Heart left ventricle (tissue), 16 donors: ENCODE results near the gene WDR35. TPM values are rescaled to one million over a fixed set of nuclear protein-coding genes. Genes with fewer than 3 reads are reported as not detected.
"Not testable (repeated sequence)": the region's sequence is repeated elsewhere in the genome, so short reads cannot be mapped to it uniquely, and the experiment has no call there.

ENCODE experiments used
- ATAC-seq, 4 donors: fragments of 200-7000 bp; cut with Tn5 transposase; one replicate each; pipeline ENCODE4 v1.9.1; 2020 to 2022; ENCODE audit warnings: moderate library complexity in 4 of 4, mild to moderate bottlenecking in 3 of 4, moderate number of reproducible peaks in 1 of 4
- DNase-seq, 5 donors: peaks; one replicate each; pipeline ENCODE4 v3.0.0-alpha.2; 2020
- H3K27ac ChIP-seq, 12 donors: fragments of 200-600 bp; sonication (generic) in 4 of 12; one replicate each; pipeline versions ENCODE4 v1.5.0 to v1.8.0; 2016 to 2022; ENCODE audit warnings: mild to moderate bottlenecking in 2 of 12
- H3K27me3 ChIP-seq, 9 donors: fragments of 200-600 bp; sonication (generic) in 2 of 9; one replicate each; pipeline versions ENCODE4 v1.5.1 to v1.8.0; 2016 to 2022; ENCODE audit warnings: mild to moderate bottlenecking in 3 of 9
- H3K36me3 ChIP-seq, 9 donors: fragments of 200-600 bp; sonication (generic) in 2 of 9; one replicate each; pipeline versions ENCODE4 v1.5.0 to v1.8.0; 2018 to 2022; ENCODE audit warnings: mild to moderate bottlenecking in 2 of 9
- H3K4me1 ChIP-seq, 12 donors: fragments of 200-600 bp; sonication (generic) in 4 of 12; one replicate each; pipeline versions ENCODE4 v1.5.0 to v1.8.0; 2016 to 2022; ENCODE audit warnings: mild to moderate bottlenecking in 3 of 12
- H3K4me3 ChIP-seq, 12 donors: fragments of 200-600 bp; sonication (generic) in 4 of 12; one replicate each; pipeline versions ENCODE4 v1.5.0 to v1.8.0; 2017 to 2022; ENCODE audit warnings: mild to moderate bottlenecking in 9 of 12, moderate library complexity in 4 of 12
- H3K9me3 ChIP-seq, 12 donors: fragments of 200-600 bp; sonication (generic) in 4 of 12; one replicate each; pipeline versions ENCODE4 v1.5.0 to v1.8.0; 2016 to 2022; ENCODE audit warnings: mild to moderate bottlenecking in 1 of 12
- POLR2A ChIP-seq, 2 donors: fragments of 450-650 bp; IDR thresholded peaks; one replicate each; pipeline ENCODE4 v1.6.1; 2017; ENCODE audit warnings: antibody characterized with exemption in 2 of 2, mild to moderate bottlenecking in 2 of 2, moderate library complexity in 2 of 2
- WGBS, 4 donors: extraction: QIAGEN DNeasy Blood & Tissue Kit in 2 of 4; methylation state at CpG; one replicate each; pipeline versions ENCODE4 v1.1.5 to v1.1.7; 2013 to 2018; 5-methylcytosine and 5-hydroxymethylcytosine counted together
- intact Hi-C, 10 donors: fragments of 100-400 bp; cut with DNase I; formaldehyde crosslinking; loops; one replicate each; pipeline versions ENCODE4 v1.11.1 to v1.14.2; 2022
- polyA plus RNA-seq, 2 donors: library from polyadenylated mRNA; stranded (reverse); fragments of 200-250 nt; gene quantifications; one replicate each; pipeline ENCODE4 v1.2.3, GENCODE V29; 2013
- total RNA-seq, 9 donors: library from RNA; depleted of rRNA in 2 of 9; stranded (reverse); fragments of >200 nt in 2 of 9; fragmentation: NEBNext Ultra II Directional in 3 of 9; extraction: Animal tissue kit (Norgen Biotek cat#: 25700) in 3 of 9; gene quantifications; one replicate each; pipeline versions ENCODE4 v1.1.0 to v1.2.4, GENCODE V29; 2016 to 2023
- TF ChIP-seq, protein P1 (sequence below), 12 donors: fragments of 200-600 bp; sonication (generic) in 4 of 12; IDR thresholded peaks; one replicate each; pipeline versions ENCODE4 v1.5.0 to v1.8.0; 2018 to 2022; ENCODE audit warnings: antibody characterized with exemption in 12 of 12, mild to moderate bottlenecking in 5 of 12
- donor health status: ischemic (EF 13 %, LVEDD 7.1; RV severe dilation, severe dysfunction).
- donor health status: healthy with polysubstance abuse.
- donor health status: DM: no; HTN: yes; CAD: no.
- donor health status: DM: no; HTN: no; CAD: no.
- donor health status: ischemic (EF 25% LVEDD 6.9; RV normal size, moderate dysfunction).
- donor health status: ischemic (EF 25% LVEDD 5.7; RV mildly dilated, moderate dysfunction).
- donor health status: healthy.
- donor health status: DM: yes; HTN: yes; CAD: no.
- donor health status: ischemic (EF 35%, LVEDD 5.7; RV mildly dilated, moderate dysfunction).
- donor health status: nonischemic (EF 11% LVEDD 7.7; RV severe dilation, severe dysfunction).
- donor health status: DM: yes; HTN: yes; CAD: no.
- donor health status: PGD.
- donor health status: ischemic (EF 29% LVEDD 5.4; RV normal size, mild dysfunction).
- donor health status: nonischemic (EF 23%, LVEDD 6.1; RV moderate dilation, normal function).

The WDR35 gene
- total and polyA plus RNA-seq, 11 donors: 1.1 to 8.5 (median 5.0) TPM

- intact Hi-C loops: no loop called here
- H3K4me1 ChIP-seq: no peaks in the 10 kb centered on the region
- TF ChIP-seq, protein P1, sequence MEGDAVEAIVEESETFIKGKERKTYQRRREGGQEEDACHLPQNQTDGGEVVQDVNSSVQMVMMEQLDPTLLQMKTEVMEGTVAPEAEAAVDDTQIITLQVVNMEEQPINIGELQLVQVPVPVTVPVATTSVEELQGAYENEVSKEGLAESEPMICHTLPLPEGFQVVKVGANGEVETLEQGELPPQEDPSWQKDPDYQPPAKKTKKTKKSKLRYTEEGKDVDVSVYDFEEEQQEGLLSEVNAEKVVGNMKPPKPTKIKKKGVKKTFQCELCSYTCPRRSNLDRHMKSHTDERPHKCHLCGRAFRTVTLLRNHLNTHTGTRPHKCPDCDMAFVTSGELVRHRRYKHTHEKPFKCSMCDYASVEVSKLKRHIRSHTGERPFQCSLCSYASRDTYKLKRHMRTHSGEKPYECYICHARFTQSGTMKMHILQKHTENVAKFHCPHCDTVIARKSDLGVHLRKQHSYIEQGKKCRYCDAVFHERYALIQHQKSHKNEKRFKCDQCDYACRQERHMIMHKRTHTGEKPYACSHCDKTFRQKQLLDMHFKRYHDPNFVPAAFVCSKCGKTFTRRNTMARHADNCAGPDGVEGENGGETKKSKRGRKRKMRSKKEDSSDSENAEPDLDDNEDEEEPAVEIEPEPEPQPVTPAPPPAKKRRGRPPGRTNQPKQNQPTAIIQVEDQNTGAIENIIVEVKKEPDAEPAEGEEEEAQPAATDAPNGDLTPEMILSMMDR (IDR thresholded peaks at IDR 0.05): no peak
- TF ChIP-seq POLR2A (IDR thresholded peaks at IDR 0.05): no peak
- H3K9me3 ChIP-seq: no peaks in the 10 kb centered on the region
- 88 to 97% (median 95%) methylated on average over 2 of the region's 2 CpGs for WGBS, 4 donors
- H3K36me3 ChIP-seq: peaks cover 0 to 55% (median 20%) of the 10 kb centered on the region in 9 donors
- no peaks in the 10 kb centered on the region for H3K27me3 ChIP-seq
- no peak for ATAC-seq
- no peak for DNase-seq
- H3K27ac ChIP-seq: no peak overlapping the region
- H3K4me3 ChIP-seq: no peak overlapping the region
Measured at GRCh38 chr2:19936203-19936602, 53.7 kb downstream of the WDR35 start.

DNA sequence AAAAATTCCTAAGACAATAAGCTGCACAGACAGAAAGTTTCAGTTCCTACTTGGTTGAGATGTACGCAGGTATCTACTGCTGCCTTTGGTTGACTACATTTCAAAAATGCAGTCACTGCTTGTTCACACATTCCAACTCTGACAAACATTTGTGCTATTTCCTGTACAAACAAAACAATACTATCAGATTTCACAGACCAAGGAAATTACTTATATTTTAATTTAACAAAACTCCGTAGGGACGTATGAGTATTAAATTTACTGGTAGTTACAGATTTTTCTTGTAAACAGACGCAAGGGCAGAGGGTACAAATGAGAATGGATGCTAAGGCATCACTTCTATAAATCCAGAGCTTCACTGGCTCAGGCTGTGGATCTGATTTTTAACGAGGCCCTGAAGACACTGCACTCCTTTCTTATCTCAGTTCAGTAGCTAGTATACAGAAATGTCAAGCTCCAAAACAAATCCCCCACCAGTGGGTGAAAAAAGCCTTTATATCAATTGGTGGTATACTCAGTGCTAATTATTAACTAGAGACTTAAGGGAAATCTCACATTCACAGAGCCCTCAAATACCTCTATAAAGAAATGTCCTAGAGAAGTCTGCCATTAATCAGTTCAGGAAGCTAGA, 56.4 kb downstream of the WDR35 start:
- ATAC-seq (no peak), DNase-seq (no peak)
- H3K4me1 ChIP-seq: no peaks in the 10 kb centered on the region
- no peak for TF ChIP-seq POLR2A (IDR thresholded peaks at IDR 0.05)
- TF ChIP-seq, protein P1 (IDR thresholded peaks at IDR 0.05): no peak
- peaks cover 0 to 80% (median 31%) of the 10 kb centered on the region in 9 donors for H3K36me3 ChIP-seq
- intact Hi-C loops: no loop called here
- no peak overlapping the region for H3K4me3 ChIP-seq
- H3K9me3 ChIP-seq: peaks cover 0 to 12% (median 4%) of the 10 kb centered on the region in 12 donors
- WGBS, 4 donors: 41 to 52% (median 45%) methylated on average over 5 of the region's 5 CpGs
- no peak overlapping the region for H3K27ac ChIP-seq
- no peaks in the 10 kb centered on the region for H3K27me3 ChIP-seq

GRCh38 chr2:19932928-19933327, 57.0 kb downstream of the WDR35 start:
- TF ChIP-seq POLR2A (IDR thresholded peaks at IDR 0.05): no peak
- TF ChIP-seq, protein P1 (IDR thresholded peaks at IDR 0.05): no peak
- ATAC-seq (no peak), DNase-seq (no peak)
- WGBS, 4 donors: 85 to 97% (median 88%) methylated on average over 2 of the region's 2 CpGs
- Histone ChIP-seq H3K4me1 (no peaks in the 10 kb centered on the region), H3K4me3 (no peak overlapping the region), H3K27ac (no peak overlapping the region), H3K36me3 (peaks cover 0 to 79% (median 29%) of the 10 kb centered on the region in 9 donors), H3K9me3 (peaks cover 0 to 17% (median 10%) of the 10 kb centered on the region in 12 donors), H3K27me3 (no peaks in the 10 kb centered on the region)
- intact Hi-C loops: no loop called here

- Histone ChIP-seq H3K4me3 (no peak overlapping the region), H3K4me1 (no peaks in the 10 kb centered on the region), H3K27ac (no peak overlapping the region), H3K27me3 (no peaks in the 10 kb centered on the region), H3K9me3 (peaks cover 0 to 28% (median 16%) of the 10 kb centered on the region in 12 donors), H3K36me3 (peaks cover 0 to 56% (median 10%) of the 10 kb centered on the region in 9 donors)
- intact Hi-C loops: no loop called here
- DNase-seq: no peak
- ATAC-seq: no peak
- no peak for TF ChIP-seq POLR2A (IDR thresholded peaks at IDR 0.05)
- TF ChIP-seq, protein P1 (IDR thresholded peaks at IDR 0.05): no peak
Measured at GRCh38 chr2:19929226-19929625, 60.7 kb downstream of the WDR35 start.

DNA sequence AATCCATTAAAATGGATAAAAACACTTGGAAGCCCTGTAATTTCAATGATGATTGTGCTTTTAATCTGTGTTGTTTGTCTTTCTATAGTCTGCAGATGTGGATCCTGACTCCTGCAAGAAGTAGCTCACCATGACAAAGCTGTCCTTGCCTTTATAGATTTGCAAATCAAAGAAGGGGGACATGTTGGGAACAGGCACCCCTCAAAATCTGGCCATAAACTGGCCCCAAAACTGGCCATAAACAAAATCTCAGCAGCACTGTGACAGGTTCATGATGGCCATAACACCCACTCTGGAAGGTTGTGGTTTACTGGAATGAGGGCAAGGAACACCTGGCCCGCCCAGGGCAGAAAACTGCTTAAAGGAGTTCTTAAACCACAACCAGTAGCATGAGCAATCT, 62.1 kb downstream of the WDR35 start:
- DNase-seq, H3K4me3 ChIP-seq, intact Hi-C loops, ATAC-seq, H3K4me1 ChIP-seq, H3K27me3 ChIP-seq, H3K27ac ChIP-seq: not testable (repeated sequence)
- 91 to 100% (median 99%) methylated on average over 1 of the region's 1 CpG for WGBS, 4 donors
- H3K9me3 ChIP-seq: peaks cover 0 to 28% (median 16%) of the 10 kb centered on the region in 12 donors
- H3K36me3 ChIP-seq: peaks cover 0 to 56% (median 10%) of the 10 kb centered on the region in 9 donors

GRCh38 chr2:19924526-19924925, 65.4 kb downstream of the WDR35 start:
- H3K27me3 ChIP-seq, H3K4me1 ChIP-seq, H3K27ac ChIP-seq, ATAC-seq, H3K4me3 ChIP-seq, DNase-seq, intact Hi-C loops: not testable (repeated sequence)
- peaks cover 0 to 27% (median 16%) of the 10 kb centered on the region in 12 donors for H3K9me3 ChIP-seq
- WGBS, 4 donors: 60 to 73% (median 69%) methylated on average over 4 of the region's 4 CpGs
- H3K36me3 ChIP-seq: peaks cover 0 to 30% (median 7%) of the 10 kb centered on the region in 9 donors

DNA sequence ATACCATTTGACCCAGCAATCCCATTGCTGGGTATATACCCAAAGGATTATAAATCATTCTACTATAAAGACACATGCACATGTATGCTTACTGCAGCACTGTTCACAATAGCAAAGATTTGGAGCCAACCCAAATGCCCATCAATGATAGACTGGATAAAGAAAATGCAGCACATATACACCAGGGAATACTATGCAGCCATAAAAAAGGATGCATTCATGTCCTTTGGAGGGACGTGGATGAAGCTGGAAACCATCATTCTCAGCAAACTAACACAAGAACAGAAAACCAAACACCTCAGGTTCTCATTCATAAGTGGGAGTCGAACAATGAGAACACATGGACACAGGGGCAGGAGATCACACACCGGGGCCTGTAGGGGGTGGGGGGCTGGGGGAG, 67.7 kb downstream of the WDR35 start:
- intact Hi-C loops, H3K4me1 ChIP-seq, H3K4me3 ChIP-seq, H3K36me3 ChIP-seq, H3K9me3 ChIP-seq, H3K27ac ChIP-seq, ATAC-seq, H3K27me3 ChIP-seq, DNase-seq: not testable (repeated sequence)
- WGBS, 4 donors: 62 to 93% (median 76%) methylated on average over 3 of the region's 3 CpGs
